ENCODE measurements around the gene MRAP2.

The MRAP2 gene, protein sequence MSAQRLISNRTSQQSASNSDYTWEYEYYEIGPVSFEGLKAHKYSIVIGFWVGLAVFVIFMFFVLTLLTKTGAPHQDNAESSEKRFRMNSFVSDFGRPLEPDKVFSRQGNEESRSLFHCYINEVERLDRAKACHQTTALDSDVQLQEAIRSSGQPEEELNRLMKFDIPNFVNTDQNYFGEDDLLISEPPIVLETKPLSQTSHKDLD

DNA sequence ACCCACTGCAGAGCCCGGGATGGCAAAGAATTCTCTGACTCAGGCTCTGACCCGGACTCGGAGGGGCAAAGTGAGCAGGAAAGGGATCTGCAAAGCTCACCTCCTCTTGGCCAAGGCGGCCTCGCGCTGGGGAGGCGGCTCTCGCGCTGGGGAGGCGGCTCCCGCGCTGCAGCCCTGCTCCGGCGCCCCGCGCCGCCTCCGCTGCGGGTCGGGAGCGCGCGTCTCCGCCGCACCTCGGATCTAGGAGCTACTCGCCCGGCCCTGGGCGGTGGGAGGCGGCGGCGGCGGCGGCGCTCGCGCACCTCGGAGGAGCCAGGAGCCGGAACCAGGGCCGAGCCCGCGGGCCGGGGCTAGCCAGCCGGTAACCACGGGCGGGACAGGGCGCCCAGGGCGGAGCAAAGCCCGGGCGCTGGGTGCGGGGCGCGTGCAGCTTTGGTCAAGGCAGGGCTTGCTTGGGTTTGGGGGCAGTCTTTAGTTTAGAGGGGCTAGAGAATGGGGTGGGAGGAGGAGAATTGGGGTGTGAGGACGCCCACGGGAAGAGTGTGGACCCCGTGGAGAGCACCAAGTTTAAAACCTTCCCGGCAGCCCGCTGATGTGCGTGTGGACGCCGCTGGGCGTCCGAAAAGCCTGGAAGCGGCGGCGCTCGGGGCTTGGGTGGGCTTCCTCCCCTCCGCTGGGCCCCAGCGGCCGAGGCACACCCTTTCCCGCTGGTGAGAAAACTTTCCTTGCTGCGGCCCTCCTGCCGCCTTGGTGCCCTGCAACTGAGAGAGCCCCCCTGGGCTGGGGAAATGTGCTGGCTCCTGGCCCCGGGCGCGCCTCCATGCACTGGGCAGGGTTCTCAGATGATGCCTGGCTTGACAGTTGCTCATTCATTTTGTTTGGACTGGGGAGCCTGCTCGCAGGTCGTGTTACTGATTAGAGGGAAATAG lies at the start of gene MRAP2:
Gene MRAP2 (plus strand): TSS at position 250 of the 929 bp plus-strand sequence. CDS start 21,547 bp downstream, outside the sequence.
- no peak for DNase-seq (ENCODE audit: insufficient read length, low spot score)
- FAIRE-seq: no peak

DNA sequence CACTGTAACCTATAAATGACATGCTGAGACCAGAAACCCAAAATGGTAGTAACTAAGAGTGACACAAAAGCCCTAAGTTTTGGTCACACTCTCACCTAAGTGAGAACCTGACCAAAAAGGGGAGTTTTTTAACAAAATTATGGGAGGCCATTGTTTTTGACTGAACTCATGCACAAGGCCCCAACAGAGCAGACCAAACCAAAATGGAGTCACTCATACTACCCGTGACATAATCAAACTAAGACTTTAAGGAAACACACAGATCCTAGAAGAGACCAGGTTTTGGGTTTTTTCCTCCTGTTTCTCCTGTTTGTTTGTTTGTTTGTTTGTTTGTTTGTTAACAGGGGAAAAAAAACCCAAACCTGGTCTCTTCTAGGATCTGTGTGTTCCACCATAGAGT lies 49.2 kb upstream of the MRAP2 start:
- DNase-seq (ENCODE audit: insufficient read length, low spot score) (no peak), FAIRE-seq (no peak)

DNA sequence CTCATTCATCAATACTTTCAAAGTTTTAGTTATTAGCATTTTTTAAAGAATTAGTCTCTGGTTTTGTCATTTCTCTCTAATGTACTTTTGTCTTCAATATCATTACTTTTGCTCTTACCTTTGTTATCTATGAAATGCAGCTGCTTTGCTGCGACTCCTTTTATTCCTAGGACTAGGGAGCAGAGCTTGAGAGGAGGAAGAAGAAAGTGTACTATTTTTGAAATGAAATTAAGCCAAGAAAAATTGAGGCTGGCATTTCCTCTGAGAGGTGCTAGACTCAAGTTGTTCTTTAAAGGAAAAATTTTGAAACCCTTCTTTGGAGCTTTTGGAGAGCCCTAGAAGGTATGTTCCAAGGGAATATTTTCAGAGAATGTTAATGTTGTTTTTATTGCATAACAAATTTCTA lies 48.3 kb upstream of the MRAP2 start:
- FAIRE-seq (no peak), DNase-seq (ENCODE audit: insufficient read length, low spot score) (no peak)

DNA sequence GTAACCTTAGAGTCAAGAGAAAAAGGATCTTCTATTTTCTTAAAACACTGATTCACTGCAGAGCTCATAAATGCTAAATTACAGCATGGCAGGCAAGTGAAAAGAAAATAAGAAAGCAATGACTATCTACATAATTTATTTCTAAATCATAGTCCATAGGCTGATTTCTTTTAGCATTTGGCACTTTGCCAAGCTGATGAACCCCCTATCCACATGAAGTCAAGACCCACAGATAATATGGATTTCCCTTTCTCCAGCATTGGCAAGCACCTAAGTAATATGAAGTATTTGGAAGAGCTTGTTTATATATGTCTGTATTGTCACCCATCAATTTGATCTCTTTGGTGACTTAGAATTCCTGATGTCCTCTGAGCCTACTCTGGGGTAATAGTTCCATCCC lies 47.9 kb upstream of the MRAP2 start:
- FAIRE-seq (no peak), DNase-seq (ENCODE audit: insufficient read length, low spot score) (no peak)

DNA sequence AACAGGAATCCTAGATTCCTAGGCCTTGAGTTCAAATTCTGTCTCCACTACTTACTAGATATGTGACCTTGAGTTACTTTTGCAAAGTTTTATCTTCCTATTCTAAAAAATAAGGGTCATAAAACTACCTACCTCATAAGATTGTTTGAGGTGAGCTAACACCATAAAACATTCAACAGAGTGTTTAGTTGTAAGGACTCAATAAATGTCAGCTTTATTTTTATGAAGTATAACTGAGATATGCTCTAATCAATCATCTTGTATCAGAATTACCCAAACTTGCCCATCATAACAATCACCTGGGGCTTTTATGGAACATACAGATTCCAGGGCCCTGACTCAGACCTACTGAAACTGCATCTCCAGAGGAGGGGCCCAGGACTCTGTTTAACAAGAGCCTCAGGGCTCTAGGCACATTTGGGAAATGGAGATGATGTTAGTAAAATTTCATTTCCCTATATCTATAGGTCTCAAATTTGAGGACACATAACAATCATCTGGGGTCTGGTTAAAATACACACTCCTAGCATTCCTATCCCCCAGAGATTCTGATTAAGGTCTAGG lies 35.5 kb upstream of the MRAP2 start:
- FAIRE-seq (no peak), DNase-seq (ENCODE audit: insufficient read length, low spot score) (no peak)

- no peak for DNase-seq (ENCODE audit: insufficient read length, low spot score)
- no peak for FAIRE-seq
Measured at GRCh38 chr6:84001119-84001518, 32.5 kb upstream of the MRAP2 start.

GRCh38 chr6:84002226-84002625 lies 31.3 kb upstream of the MRAP2 start:
- FAIRE-seq: no peak

GRCh38 chr6:84003131-84003530 lies 30.4 kb upstream of the MRAP2 start:
- FAIRE-seq: no peak
- no peak for DNase-seq (ENCODE audit: insufficient read length, low spot score)

More at GRCh38 chr6:84002226-84002625, 31.3 kb upstream of the MRAP2 start:
- DNase-seq (ENCODE audit: insufficient read length, low spot score): no peak

GRCh38 chr6:84003654-84004053 lies 29.9 kb upstream of the MRAP2 start:
- DNase-seq (ENCODE audit: insufficient read length, low spot score): no peak
- FAIRE-seq: no peak

GRCh38 chr6:84007871-84008270 lies 25.7 kb upstream of the MRAP2 start:
- DNase-seq (ENCODE audit: insufficient read length, low spot score) (no peak), FAIRE-seq (no peak)

- DNase-seq (ENCODE audit: insufficient read length, low spot score) (no peak), FAIRE-seq (no peak)
Measured at GRCh38 chr6:84013354-84013753, 20.2 kb upstream of the MRAP2 start.

GRCh38 chr6:84013931-84014330 lies 19.6 kb upstream of the MRAP2 start:
- DNase-seq (ENCODE audit: insufficient read length, low spot score): no peak

GRCh38 chr6:84016029-84016428 lies 17.5 kb upstream of the MRAP2 start:
- FAIRE-seq (no peak), DNase-seq (ENCODE audit: insufficient read length, low spot score) (no peak)

More at GRCh38 chr6:84013931-84014330, 19.6 kb upstream of the MRAP2 start:
- no peak for FAIRE-seq

DNA sequence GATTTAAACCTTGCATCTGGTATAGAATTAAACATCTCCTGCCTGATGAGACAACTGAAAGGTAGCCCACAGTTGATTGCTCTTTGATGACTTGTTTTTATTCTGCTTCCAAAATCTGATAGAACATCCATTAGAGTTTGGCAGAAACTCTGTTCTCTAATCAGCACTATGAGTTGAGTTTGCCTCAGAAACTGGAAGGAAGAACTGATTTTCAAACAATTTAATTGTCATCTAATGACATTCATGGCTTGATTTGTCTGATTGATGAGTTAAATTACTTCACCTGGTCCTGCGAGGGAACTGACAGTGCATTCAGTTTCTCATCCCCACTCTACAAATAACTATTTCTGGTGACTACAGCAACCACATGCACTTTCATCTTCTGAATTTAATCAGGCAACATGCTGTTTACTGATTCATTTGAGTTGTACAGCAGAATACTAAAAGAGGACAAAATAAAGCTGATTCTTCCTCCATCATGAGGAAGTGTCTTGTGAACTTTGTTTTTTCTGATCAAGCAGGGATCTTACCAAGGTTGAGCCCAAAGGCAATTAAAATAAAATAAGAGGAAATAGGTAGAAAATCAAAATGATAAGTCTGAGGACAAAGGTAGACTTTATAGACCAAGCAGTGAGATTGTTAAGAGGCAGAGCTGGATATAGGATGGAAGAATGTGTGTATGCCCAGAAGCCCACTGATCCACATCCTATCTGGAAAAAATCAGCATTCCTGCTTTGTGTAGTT lies 15.7 kb upstream of the MRAP2 start:
- FAIRE-seq (no peak), DNase-seq (ENCODE audit: insufficient read length, low spot score) (no peak)

GRCh38 chr6:84018453-84019061 lies 15.0 kb upstream of the MRAP2 start:
- DNase-seq (ENCODE audit: insufficient read length, low spot score) (no peak), FAIRE-seq (no peak)

DNA sequence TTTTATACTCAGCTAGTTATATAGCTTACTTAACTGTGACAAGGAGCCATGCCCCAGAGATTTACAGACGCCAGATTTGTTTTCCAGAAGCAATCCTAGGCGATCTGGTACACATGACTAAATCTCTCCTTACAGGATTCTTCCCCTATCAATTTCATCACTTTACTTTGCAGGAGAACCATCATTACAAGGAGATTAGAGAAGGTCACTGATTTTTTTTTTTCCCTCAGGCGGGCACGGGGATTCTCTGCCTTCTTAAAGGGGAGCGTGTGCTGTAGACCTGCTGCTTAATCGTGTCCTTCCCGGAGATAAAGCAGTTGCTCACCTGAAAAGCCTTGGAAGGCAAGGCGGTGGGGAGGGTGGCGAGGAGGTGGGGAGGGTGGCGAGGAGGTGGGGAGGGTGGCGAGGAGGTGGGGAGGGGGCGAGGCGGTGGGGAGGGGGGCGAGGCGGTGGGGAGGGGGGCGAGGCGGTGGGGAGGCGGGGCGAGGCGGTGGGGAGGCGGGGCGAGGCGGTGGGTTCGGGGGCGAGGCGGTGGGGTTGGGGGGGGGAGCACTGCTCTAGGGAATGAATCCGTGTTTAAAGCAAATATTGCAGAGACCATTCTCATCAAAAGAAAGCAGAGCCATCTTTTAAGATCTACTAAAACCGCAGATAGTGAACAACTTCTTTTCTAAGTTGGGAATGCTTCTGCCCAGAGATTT lies 14.3 kb upstream of the MRAP2 start:
- no peak for FAIRE-seq
- DNase-seq (ENCODE audit: insufficient read length, low spot score): no peak

DNA sequence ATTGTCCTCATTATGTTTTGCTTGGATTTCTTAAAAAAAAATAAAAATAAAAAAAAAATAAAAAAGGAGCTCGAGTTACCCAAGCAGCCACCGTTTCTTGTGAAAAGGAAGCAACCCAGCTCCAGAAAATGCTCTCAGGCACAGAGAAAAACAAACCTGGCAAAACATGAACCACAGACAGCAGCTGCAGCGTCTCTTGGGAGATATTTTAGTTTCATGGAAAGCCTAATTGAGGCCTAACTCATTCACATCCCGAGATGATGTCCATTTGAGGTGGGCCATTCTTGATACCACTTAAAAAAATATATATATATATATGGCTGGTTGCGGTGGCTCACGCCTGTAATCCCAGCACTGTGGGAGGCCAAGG lies 13.7 kb upstream of the MRAP2 start:
- no peak for FAIRE-seq
- DNase-seq (ENCODE audit: insufficient read length, low spot score): no peak

DNA sequence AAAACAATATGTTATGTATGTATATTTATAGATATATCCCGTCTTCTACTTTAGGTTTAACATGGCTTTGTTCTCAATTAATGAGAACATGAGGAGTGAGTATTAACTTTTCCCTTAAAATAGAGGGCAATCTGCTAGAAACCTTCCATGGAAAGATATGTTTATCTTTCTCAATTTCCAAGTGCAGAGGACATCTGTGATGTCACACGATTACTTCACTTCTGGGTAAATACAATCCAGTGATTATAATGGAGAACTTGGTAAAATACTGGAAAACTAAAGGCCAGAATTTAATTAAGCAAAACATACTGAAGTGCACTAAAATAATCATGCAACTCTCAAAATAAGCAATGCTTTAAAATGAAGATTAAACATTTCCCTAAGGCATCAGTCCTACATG lies 11.9 kb upstream of the MRAP2 start:
- DNase-seq (ENCODE audit: insufficient read length, low spot score) (no peak), FAIRE-seq (no peak)

DNA sequence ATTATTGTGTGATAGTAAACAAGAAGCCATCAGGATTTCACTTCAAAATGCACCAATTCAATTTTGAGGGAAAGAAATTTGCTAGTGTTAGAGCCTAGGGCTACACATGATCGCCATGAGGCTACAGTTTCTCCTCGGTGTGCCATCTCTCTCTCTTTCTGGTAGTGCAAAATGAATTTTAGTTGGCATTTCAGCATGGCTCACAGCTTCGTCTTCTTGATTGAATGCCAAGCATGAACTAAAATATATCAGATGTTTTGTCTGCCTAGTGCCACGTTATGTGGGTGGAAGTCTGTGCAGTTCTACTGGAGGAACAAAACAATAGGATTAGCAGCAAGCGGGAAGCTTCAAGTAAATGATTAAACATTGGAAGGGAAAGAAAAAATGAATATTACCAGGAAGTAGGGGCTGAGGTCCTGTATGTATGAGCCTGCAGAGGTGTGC lies 6.8 kb upstream of the MRAP2 start:
- FAIRE-seq: no peak
- no peak for DNase-seq (ENCODE audit: insufficient read length, low spot score)
